ENCODE data around the gene KDM3B. TPM values are rescaled to one million over a fixed set of nuclear protein-coding genes. Genes with fewer than 3 reads are reported as not detected.

The KDM3B gene, protein sequence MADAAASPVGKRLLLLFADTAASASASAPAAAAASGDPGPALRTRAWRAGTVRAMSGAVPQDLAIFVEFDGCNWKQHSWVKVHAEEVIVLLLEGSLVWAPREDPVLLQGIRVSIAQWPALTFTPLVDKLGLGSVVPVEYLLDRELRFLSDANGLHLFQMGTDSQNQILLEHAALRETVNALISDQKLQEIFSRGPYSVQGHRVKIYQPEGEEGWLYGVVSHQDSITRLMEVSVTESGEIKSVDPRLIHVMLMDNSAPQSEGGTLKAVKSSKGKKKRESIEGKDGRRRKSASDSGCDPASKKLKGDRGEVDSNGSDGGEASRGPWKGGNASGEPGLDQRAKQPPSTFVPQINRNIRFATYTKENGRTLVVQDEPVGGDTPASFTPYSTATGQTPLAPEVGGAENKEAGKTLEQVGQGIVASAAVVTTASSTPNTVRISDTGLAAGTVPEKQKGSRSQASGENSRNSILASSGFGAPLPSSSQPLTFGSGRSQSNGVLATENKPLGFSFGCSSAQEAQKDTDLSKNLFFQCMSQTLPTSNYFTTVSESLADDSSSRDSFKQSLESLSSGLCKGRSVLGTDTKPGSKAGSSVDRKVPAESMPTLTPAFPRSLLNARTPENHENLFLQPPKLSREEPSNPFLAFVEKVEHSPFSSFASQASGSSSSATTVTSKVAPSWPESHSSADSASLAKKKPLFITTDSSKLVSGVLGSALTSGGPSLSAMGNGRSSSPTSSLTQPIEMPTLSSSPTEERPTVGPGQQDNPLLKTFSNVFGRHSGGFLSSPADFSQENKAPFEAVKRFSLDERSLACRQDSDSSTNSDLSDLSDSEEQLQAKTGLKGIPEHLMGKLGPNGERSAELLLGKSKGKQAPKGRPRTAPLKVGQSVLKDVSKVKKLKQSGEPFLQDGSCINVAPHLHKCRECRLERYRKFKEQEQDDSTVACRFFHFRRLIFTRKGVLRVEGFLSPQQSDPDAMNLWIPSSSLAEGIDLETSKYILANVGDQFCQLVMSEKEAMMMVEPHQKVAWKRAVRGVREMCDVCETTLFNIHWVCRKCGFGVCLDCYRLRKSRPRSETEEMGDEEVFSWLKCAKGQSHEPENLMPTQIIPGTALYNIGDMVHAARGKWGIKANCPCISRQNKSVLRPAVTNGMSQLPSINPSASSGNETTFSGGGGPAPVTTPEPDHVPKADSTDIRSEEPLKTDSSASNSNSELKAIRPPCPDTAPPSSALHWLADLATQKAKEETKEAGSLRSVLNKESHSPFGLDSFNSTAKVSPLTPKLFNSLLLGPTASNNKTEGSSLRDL (N-terminal part only)
- 27.9 and 28.0 TPM in 2 replicates for total RNA-seq

DNA sequence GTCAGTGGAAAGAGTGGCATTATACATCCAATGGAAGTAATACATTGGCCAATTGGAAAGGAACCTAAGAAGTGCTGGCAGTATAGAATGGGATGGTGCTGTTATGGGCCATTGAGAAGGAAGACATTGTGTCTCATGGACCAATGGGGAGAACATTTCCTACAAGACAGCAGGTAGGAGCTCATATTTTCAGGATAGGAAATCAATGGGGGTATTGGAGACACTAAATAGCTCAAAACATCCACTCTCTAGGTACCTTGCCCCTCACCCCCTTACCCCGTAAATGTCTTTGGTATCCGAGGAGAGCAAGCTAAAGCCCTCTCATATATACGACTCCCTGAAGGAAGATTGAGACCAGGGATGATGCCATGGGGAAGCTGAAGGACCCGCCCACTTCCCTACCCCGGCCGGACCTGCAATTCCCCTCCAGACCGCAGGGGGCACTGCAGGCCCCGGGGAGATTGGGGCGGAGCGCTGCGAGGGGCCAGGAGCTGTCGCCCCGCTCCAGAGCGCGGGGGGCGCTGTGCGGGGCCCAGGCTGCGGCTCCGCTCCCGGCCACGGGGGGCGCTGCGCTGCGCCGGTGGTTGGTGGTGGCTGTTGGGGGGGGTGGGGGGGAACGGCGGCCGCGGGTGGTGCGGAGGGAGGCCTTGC lies at the start of gene KDM3B:
TSS of gene KDM3B (plus strand) at position 615 of the 651 bp plus-strand sequence. CDS start 111 bp downstream, outside the sequence.

DNA sequence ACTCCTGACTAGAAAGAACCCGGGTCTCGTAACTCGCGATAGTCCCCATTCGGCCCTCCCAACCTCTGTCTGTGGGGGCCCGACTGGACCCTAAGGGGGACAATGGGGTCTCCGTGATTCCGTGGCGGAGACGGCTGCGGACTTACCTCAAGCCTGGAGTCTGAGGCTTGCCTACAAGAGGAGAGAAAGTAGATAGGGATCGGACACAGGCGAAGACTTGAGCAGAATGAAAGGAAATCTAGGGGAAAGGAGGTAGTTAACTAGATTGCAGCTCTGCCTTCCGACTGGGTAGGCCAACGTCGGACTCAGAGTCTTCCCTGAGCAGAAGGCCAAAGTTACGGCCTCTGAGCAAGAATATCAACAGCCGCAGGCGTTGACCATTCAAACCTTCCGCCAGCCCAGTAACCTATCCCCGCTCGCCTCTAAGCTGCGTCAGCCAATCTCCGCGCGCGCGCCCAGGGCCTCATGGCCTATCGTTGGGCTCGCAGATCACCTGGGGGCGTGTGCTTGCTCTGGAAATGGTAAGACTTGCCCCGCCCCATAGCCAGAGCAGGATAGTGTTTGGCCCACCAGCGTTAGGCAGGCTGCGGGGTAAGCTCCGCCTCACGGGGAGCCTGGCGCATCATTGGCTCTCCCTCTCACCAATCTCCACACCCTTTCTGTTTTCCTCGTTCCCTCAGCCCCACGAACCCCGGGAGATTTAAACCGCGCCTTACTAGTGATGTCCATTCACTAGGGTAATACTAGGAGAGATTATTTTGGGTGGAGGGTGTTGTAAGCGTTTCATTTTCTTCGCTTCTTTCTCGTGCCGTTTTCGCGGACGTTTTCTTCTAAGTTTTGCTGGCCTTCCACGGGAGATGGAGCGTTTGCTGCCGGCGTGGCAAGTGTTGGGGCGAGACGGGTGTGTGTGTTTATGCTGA lies 20.8 kb upstream of the KDM3B start, which contains the start of gene CDC25C:
TSS of gene CDC25C (minus strand) at position 356 of the 920 bp plus-strand sequence. CDS start 624 bp downstream, outside the sequence.

DNA sequence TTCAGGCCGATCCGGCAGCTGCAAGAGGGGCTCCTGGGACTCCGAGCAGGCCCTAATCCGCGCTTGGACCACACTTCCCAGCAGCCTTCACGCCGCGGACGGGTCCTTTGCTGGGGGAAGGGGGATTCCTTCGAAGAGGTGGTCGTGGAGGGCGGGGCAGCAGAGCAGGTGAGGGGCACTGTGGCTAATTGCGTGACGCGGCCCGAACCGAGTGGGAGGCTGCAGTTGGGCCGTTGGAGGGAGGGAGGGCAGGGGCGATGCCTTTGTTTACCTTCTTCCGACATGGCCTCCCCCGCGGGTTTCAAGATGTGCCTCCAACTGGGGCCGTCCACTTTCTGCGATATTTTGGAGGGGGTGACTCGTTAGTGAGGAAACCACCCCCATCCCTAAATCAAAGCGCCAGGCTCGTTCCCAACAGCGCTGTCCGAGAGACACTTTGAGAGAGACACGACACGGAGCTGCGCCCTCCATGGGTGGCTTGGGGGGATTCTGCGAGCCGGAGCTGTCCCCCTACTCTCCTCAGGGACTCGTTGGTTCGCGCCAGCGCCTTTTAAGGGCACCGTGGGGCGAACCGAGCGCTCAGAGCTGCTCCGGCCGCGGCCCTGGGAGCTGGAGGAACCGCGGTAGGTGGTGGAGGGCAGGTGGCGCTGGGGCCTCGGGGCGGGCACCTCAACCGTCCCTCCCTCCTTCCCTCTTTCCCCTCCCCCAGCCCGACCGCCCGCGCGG lies 14.6 kb upstream of the KDM3B start, which contains the start of gene FAM53C:
TSS of gene FAM53C (plus strand) at position 582 of the 726 bp plus-strand sequence. CDS start 3,070 bp downstream, outside the sequence.

DNA sequence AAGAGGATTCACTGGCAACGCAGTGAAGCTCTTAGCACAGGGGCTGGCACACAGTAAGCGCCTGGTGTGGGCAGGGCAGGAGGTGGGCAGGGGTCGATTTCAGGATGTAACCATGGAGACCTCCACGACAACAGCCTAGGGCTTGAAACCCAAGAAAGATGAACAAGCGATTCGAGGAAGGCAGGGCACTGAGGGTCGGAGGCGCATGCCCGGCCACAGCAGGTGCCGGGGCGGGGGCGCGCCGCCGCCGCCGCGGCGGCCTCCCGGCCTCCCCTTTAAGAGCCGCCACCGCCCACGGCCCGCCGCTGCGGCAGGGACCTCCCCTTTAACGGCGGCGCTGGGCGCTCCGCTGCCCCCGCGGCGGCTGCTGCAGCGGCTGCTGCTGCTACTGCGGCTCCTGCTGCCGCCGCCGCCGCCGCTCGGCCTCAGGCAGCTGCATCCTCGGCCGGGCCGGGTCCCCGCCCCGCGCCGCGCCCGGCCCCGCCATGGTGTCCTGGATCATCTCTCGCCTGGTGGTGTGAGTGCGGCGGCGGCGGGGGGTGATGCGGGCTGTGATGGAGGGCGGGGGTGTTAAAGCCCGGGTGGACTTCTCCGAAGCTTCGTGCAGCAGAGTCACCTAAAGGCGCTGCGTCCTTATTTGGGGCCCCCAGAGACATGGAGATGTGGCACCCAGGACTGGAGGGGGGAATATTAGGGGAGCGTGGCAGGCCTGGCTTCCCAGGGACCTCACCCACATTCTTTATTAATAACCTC lies 86.4 kb downstream of the KDM3B start, which contains the start of gene REEP2:
TSS of gene REEP2 (plus strand) at position 334 of the 753 bp plus-strand sequence. CDS start at position 486, 152 bp downstream.

DNA sequence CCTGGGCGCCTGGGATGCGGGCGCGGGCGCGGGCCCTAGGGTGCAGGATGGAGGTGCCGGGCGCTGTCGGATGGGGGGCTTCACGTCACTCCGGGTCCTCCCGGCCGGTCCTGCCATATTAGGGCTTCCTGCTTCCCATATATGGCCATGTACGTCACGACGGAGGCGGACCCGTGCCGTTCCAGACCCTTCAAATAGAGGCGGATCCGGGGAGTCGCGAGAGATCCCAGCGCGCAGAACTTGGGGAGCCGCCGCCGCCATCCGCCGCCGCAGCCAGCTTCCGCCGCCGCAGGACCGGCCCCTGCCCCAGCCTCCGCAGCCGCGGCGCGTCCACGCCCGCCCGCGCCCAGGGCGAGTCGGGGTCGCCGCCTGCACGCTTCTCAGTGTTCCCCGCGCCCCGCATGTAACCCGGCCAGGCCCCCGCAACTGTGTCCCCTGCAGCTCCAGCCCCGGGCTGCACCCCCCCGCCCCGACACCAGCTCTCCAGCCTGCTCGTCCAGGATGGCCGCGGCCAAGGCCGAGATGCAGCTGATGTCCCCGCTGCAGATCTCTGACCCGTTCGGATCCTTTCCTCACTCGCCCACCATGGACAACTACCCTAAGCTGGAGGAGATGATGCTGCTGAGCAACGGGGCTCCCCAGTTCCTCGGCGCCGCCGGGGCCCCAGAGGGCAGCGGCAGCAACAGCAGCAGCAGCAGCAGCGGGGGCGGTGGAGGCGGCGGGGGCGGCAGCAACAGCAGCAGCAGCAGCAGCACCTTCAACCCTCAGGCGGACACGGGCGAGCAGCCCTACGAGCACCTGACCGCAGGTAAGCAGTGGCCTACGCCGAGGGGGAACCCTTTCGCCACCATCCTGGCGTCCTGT lies 113.0 kb downstream of the KDM3B start, which contains the start of gene EGR1:
TSS of gene EGR1 (plus strand) at position 219 of the 864 bp plus-strand sequence. CDS start at position 502, 283 bp downstream.

Other genes starting within 250 kb of the KDM3B start
- gene NME5, start 213.3 kb upstream of the KDM3B start, total RNA-seq, result 1.7 and 2.6 TPM in 2 replicates
- 21.9 and 27.3 TPM in 2 replicates for gene BRD8, start 174.1 kb upstream of the KDM3B start, total RNA-seq
- 4.8 and 4.9 TPM in 2 replicates for gene KIF20A, start 173.6 kb upstream of the KDM3B start, total RNA-seq
- gene CDC23, start 139.4 kb upstream of the KDM3B start, total RNA-seq, result 13.9 and 14.7 TPM in 2 replicates
- not detected in 2 replicates for gene GFRA3, start 78.1 kb upstream of the KDM3B start, total RNA-seq
- gene CDC25C, start 20.9 kb upstream of the KDM3B start, total RNA-seq, result 0.83 and 0.94 TPM in 2 replicates
- gene FAM53C, start 14.4 kb upstream of the KDM3B start, total RNA-seq, result 22.0 and 27.2 TPM in 2 replicates
- gene REEP2, start 86.4 kb downstream of the KDM3B start, total RNA-seq, result 6.6 and 6.7 TPM in 2 replicates
- gene EGR1, start 112.8 kb downstream of the KDM3B start, total RNA-seq, result 28.6 and 29.2 TPM in 2 replicates
- gene ETF1, start 190.6 kb downstream of the KDM3B start, total RNA-seq, result 49.9 TPM in 2 replicates
- gene HSPA9, start 222.7 kb downstream of the KDM3B start, total RNA-seq, result 174 and 200 TPM in 2 replicates

Measured in cardiac ventricle fibroblast (primary cell).